K562 (cell line): Measurements from ENCODE around the gene RUNDC1. TPM values are rescaled to one million over a fixed set of nuclear protein-coding genes. Genes with fewer than 3 reads are reported as not detected.

ENCODE experiments used
- ARNT ChIP-seq, 2 experiments: fragments of 450-650 bp; IDR thresholded peaks; 2 replicates each; pipeline ENCODE4 v1.6.1; 2016; ENCODE audit warnings: mild to moderate bottlenecking in 1 of 2
- CBFA2T2 ChIP-seq: fragments of 450-650 bp; conservative IDR thresholded peaks from 2 replicates; pipeline ENCODE4 v1.6.1; 2017; ENCODE audit warnings: mild to moderate bottlenecking
- CTBP1 ChIP-seq: fragments of 450-650 bp; IDR thresholded peaks from 2 replicates; pipeline ENCODE4 v1.6.1; 2016; ENCODE audit warnings: borderline replicate concordance
- CXXC5 ChIP-seq: fragments of 250-450 bp; sonication (Bioruptor Pico); IDR thresholded peaks from 2 replicates; pipeline ENCODE4 v1.8.0; 2022; ENCODE audit warnings: inconsistent platforms, mild to moderate bottlenecking, moderate library complexity
- EP300 ChIP-seq: IDR thresholded peaks from 2 replicates; pipeline ENCODE4 v1.6.1; 2012; ENCODE audit warnings: low read length, improper control_type of control experiment
- EWSR1 ChIP-seq: fragments of 450-650 bp; IDR thresholded peaks from 2 replicates; pipeline ENCODE4 v1.6.1; 2018; ENCODE audit warnings: borderline replicate concordance, mild to moderate bottlenecking, low read depth, moderate library complexity; ENCODE audit not compliant: partially characterized antibody
- HNRNPL ChIP-seq: fragments of 200-400 bp; formaldehyde crosslinking; IDR thresholded peaks from 2 replicates; pipeline ENCODE4 v1.6.1; 2017; ENCODE audit warnings: low read depth, mild to moderate bottlenecking, low read length
- KLF1 ChIP-seq: fragments of 450-650 bp; IDR thresholded peaks from 2 replicates; pipeline ENCODE4 v1.6.1; 2016; ENCODE audit warnings: missing genetic modification characterization, missing compliant biosample characterization
- KLF6 ChIP-seq: fragments of 250-450 bp; sonication (Bioruptor Pico); IDR thresholded peaks from 2 replicates; pipeline ENCODE4 v1.4.0; 2020; ENCODE audit warnings: mild to moderate bottlenecking, moderate library complexity, borderline replicate concordance
- LCOR ChIP-seq: sonication (generic); formaldehyde crosslinking; IDR thresholded peaks from 2 replicates; pipeline ENCODE4 v1.8.0; 2022; ENCODE audit warnings: mild to moderate bottlenecking, missing genetic modification reagents
- LEF1 ChIP-seq: fragments of 450-650 bp; IDR thresholded peaks from 2 replicates; pipeline ENCODE4 v1.6.1; 2016; ENCODE audit warnings: mild to moderate bottlenecking
- MYNN ChIP-seq, 2 experiments: sonication (generic); formaldehyde crosslinking in 1 of 2; IDR thresholded peaks; 2 replicates each; pipeline versions ENCODE4 v1.5.0 to v1.6.1; 2016 to 2020; ENCODE audit warnings: antibody characterized with exemption in 1 of 2, missing genetic modification reagents in 1 of 2
- NFE2 ChIP-seq: IDR thresholded peaks from 2 replicates; pipeline ENCODE4 v1.6.1; 2014; ENCODE audit warnings: antibody characterized with exemption, low read depth
- NUFIP1 ChIP-seq: fragments of 450-650 bp; IDR thresholded peaks from 2 replicates; pipeline ENCODE4 v1.6.1; 2018; ENCODE audit not compliant: partially characterized antibody
- PCBP1 ChIP-seq: fragments of 200-400 bp; formaldehyde crosslinking; IDR thresholded peaks from 2 replicates; pipeline ENCODE4 v1.6.1; 2018; ENCODE audit warnings: mild to moderate bottlenecking, low read depth, low read length; ENCODE audit not compliant: poor library complexity, severe bottlenecking
- POLR2A ChIP-seq: fragments of 450-650 bp; conservative IDR thresholded peaks from 2 replicates; pipeline ENCODE4 v1.6.1; 2016
- POLR2G ChIP-seq: fragments of 200-400 bp; formaldehyde crosslinking; IDR thresholded peaks from 2 replicates; pipeline ENCODE4 v1.6.1; 2017; ENCODE audit warnings: low read depth, mild to moderate bottlenecking, antibody characterized with exemption, low read length, moderate library complexity
- SAP30 ChIP-seq: fragments of 200-600 bp; sonication (generic); IDR thresholded peaks from 2 replicates; pipeline ENCODE4 v1.6.1; 2012; ENCODE audit warnings: borderline replicate concordance, low read depth, mild to moderate bottlenecking, moderate library complexity, low read length, control low read depth, inconsistent platforms; ENCODE audit not compliant: insufficient read depth, poor library complexity, severe bottlenecking
- SMARCC2 ChIP-seq: fragments of 450-650 bp; IDR thresholded peaks from 2 replicates; pipeline ENCODE4 v1.6.1; 2017; ENCODE audit warnings: antibody characterized with exemption, moderate library complexity, mild to moderate bottlenecking, low read depth
- TARDBP ChIP-seq: fragments of 450-650 bp; IDR thresholded peaks from 2 replicates; pipeline ENCODE4 v1.6.1; 2016
- TFAP4 ChIP-seq: sonication (generic); formaldehyde crosslinking; IDR thresholded peaks from 2 replicates; pipeline ENCODE4 v1.8.0; 2022; ENCODE audit warnings: missing genetic modification reagents, mild to moderate bottlenecking, moderate library complexity, borderline replicate concordance
- THAP12 ChIP-seq: fragments of 250-450 bp; sonication (Bioruptor Pico); IDR thresholded peaks from 2 replicates; pipeline ENCODE4 v1.9.0; 2021; ENCODE audit warnings: mild to moderate bottlenecking, inconsistent platforms
- USF2 ChIP-seq: sonication (generic); formaldehyde crosslinking; IDR thresholded peaks from 2 replicates; pipeline ENCODE4 v1.5.0; 2020; ENCODE audit warnings: missing genetic modification reagents
- ZFPM2 ChIP-seq: fragments of 250-450 bp; sonication (Bioruptor Pico); IDR thresholded peaks from 2 replicates; pipeline ENCODE4 v1.5.1; 2022; ENCODE audit warnings: mild to moderate bottlenecking
- ZNF561 ChIP-seq: fragments of 450-650 bp; formaldehyde crosslinking; conservative IDR thresholded peaks from 2 replicates; pipeline ENCODE4 v1.4.0; 2020; ENCODE audit warnings: mild to moderate bottlenecking, moderate library complexity
- ZSCAN32 ChIP-seq: fragments of 450-650 bp; formaldehyde crosslinking; IDR thresholded peaks from 2 replicates; pipeline ENCODE4 v1.4.0; 2020; ENCODE audit warnings: mild to moderate bottlenecking, moderate library complexity
- polyA plus RNA-seq, 8 experiments: library from polyadenylated mRNA; depleted of rRNA in 4 of 8; stranded (reverse) in 5 of 8; unstranded in 3 of 8; fragments of >200 nt; fragmentation: Nextera tagmentation in 2 of 8; fragmentation: Illumina TruSeq in 1 of 8; extraction: Ambion mirVana in 2 of 8; extraction: Trizol in 1 of 8; gene quantifications; 2 replicates each; pipeline versions ENCODE4 v1.2.1 to v1.2.3, GENCODE V29; 2011 to 2014; ENCODE audit warnings: inconsistent platforms in 1 of 8, missing spikeins in 1 of 8
- total RNA-seq, 7 experiments: library from RNA; depleted of rRNA in 6 of 7; stranded (reverse); fragments of >200 nt in 6 of 7; fragmentation: Illumina TruSeq in 2 of 7; extraction: Trizol in 2 of 7; gene quantifications; 2 replicates each; pipeline versions ENCODE4 v1.2.1 to v1.2.3, GENCODE V29; 2011 to 2021; ENCODE audit warnings: low replicate concordance in 1 of 7

RUNDC1 gene
- total and polyA plus RNA-seq, 9 of the 15 experiments (the other 6 are each of a cell fraction or from before 2014, with no cell fraction given), result 3.4 to 12.6 (median 9.4) TPM

GRCh38 chr17:43020789-43021740 is 40.7 kb downstream of the RUNDC1 start (continued):
- 0 out of 2 replicates have a peak, but pooled peaks have one; percentile 9 for TF ChIP-seq CBFA2T2
- no peak for TF ChIP-seq PCBP1
- no peak for TF ChIP-seq POLR2A
- TF ChIP-seq NUFIP1, result no peak
- TF ChIP-seq SAP30, result no peak
- TF ChIP-seq THAP12 (CRISPR knock-in tag), result no peak
- peak; percentile 61 for TF ChIP-seq POLR2G
- peak; percentile 77 for TF ChIP-seq EP300
- TF ChIP-seq ZFPM2, result no peak
- TF ChIP-seq USF2 (CRISPR knock-in tag), result peak; percentile 83
- no peak for TF ChIP-seq ZNF561 (CRISPR knock-in tag)
- TF ChIP-seq KLF1 (tag), result no peak
- TF ChIP-seq LEF1, result peak; percentile 87
- peak; percentile 81; the same call in 1 of the 2 replicates for TF ChIP-seq LCOR (CRISPR knock-in tag)
- TF ChIP-seq EWSR1, result no peak
- TF ChIP-seq ARNT (IDR thresholded peaks at IDR 0.05), result 0 out of 4 replicates have a peak, but pooled peaks of 1 of the 2 experiments have one; percentile 57
- peak; percentile 78 for TF ChIP-seq CXXC5
- no peak for TF ChIP-seq ZSCAN32 (CRISPR knock-in tag)
- peak; percentile 49; the same call in 1 of the 2 replicates for TF ChIP-seq TFAP4 (CRISPR knock-in tag)
- peak; percentile 54; the same call in 1 of the 2 replicates for TF ChIP-seq KLF6 (CRISPR knock-in tag)
- peak; percentile 75 for TF ChIP-seq SMARCC2
- peak; percentile 61; the same call in 1 of the 2 replicates for TF ChIP-seq MYNN (IDR thresholded peaks at IDR 0.05)
- TF ChIP-seq MYNN (CRISPR knock-in tag; IDR thresholded peaks at IDR 0.05), result no peak
- TF ChIP-seq CTBP1, result peak; percentile 84
- peak; percentile 76; the same call in 1 of the 2 replicates for TF ChIP-seq TARDBP
- TF ChIP-seq HNRNPL, result no peak
- peak; percentile 73 for TF ChIP-seq NFE2
